Measurements from ENCODE around the gene LRP1B.

Gene LRP1B

DNA sequence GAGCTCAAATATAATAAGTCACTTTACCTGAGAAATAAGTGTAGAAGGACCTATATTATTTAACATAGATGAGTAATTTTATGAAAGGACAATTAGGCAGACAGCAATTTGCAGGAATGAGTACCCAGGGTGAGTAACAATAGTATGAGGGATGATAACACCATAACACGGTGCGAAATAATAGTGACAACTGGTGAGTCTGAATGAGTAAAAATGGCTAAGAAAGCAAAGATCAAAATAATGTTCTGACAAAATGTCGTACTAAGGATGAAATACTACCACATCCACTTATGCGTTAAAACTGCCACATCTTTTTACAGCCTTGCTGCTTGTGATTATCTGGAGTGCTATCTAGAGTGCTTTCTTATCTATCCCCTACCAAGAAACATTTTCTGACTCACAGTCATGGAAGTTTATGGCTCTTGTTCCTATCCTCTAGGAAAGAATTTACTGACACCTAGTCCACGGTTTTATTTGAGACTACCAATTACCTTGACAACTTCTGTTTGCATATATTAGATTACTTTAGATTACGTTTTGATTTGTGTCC, 929.7 kb downstream of the LRP1B start:
- Histone ChIP-seq H3K27ac (ENCODE audit: low read length) (no peak overlapping the region), H2AFZ (ENCODE audit: low read length) (no peak overlapping the region), H3K9me2 (replicated peaks; ENCODE audit: insufficient read depth, low read length) (no peaks in the 10 kb centered on the region), H3K27me3 (replicated peaks; ENCODE audit: insufficient read depth, low read length) (no peaks in the 10 kb centered on the region), H3K4me2 (ENCODE audit: low read depth, low read length) (no peak overlapping the region), H3K36me3 (replicated peaks; ENCODE audit: insufficient read depth, low read length) (no peaks in the 10 kb centered on the region), H3K79me2 (ENCODE audit: low read length) (no peaks in the 10 kb centered on the region), H4K20me1 (ENCODE audit: insufficient read depth, low read length) (no peaks in the 10 kb centered on the region), H3F3A (ENCODE audit: insufficient read depth, low read length) (no peaks in the 10 kb centered on the region), H3K9ac (ENCODE audit: low read length) (no peak overlapping the region), H3K9me3 (replicated peaks; ENCODE audit: insufficient read depth, low read length) (no peaks in the 10 kb centered on the region), H3K4me1 (ENCODE audit: low read length) (no peaks in the 10 kb centered on the region), H3K4me3 (ENCODE audit: low read length) (no peak overlapping the region)
- TF ChIP-seq CTCF (IDR thresholded peaks at IDR 0.05; ENCODE audit: low read length): no peak
- TF ChIP-seq EZH2phosphoT487 (IDR thresholded peaks at IDR 0.05; ENCODE audit: low read length): no peak
- TF ChIP-seq EZH2 (optimal IDR thresholded peaks at IDR 0.05; ENCODE audit: low read depth, low read length): no peak
- no peak for DNase-seq

DNA sequence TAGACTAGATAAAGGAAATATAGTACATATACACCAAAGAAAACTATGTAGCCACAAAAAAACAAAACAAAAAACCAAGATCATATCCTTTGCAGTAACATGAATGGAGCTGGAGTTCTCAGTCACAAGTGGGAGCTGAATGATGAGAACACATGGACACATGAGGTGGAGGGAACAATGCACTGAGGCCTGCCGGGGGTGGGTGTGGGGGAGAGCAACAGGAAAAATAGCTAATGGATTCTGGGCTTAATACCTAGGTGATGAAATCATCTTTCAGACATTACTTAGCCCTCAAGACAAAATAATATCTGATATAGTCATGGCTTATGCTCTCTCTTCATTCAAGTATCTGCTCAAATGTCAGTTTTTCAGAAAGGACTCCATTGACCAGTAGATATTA, 930.6 kb downstream of the LRP1B start:
- H3K79me2 ChIP-seq (ENCODE audit: low read length): no peaks in the 10 kb centered on the region
- no peak overlapping the region for H3K4me2 ChIP-seq (ENCODE audit: low read depth, low read length)
- no peak overlapping the region for H3K27ac ChIP-seq (ENCODE audit: low read length)
- H3K4me1 ChIP-seq (ENCODE audit: low read length): no peaks in the 10 kb centered on the region
- no peaks in the 10 kb centered on the region for H3K36me3 ChIP-seq (replicated peaks; ENCODE audit: insufficient read depth, low read length)
- TF ChIP-seq EZH2phosphoT487 (IDR thresholded peaks at IDR 0.05; ENCODE audit: low read length) (no peak), CTCF (IDR thresholded peaks at IDR 0.05; ENCODE audit: low read length) (no peak), EZH2 (optimal IDR thresholded peaks at IDR 0.05; ENCODE audit: low read depth, low read length) (no peak)
- H3K9me3 ChIP-seq (replicated peaks; ENCODE audit: insufficient read depth, low read length): no peaks in the 10 kb centered on the region
- no peak overlapping the region for H3K4me3 ChIP-seq (ENCODE audit: low read length)
- no peaks in the 10 kb centered on the region for H4K20me1 ChIP-seq (ENCODE audit: insufficient read depth, low read length)
- no peak for DNase-seq
- no peak overlapping the region for H3K9ac ChIP-seq (ENCODE audit: low read length)
- no peak overlapping the region for H2AFZ ChIP-seq (ENCODE audit: low read length)
- H3K9me2 ChIP-seq (replicated peaks; ENCODE audit: insufficient read depth, low read length): no peaks in the 10 kb centered on the region
- no peaks in the 10 kb centered on the region for H3F3A ChIP-seq (ENCODE audit: insufficient read depth, low read length)
- H3K27me3 ChIP-seq (replicated peaks; ENCODE audit: insufficient read depth, low read length): no peaks in the 10 kb centered on the region

GRCh38 chr2:141199711-141200110, 931.1 kb downstream of the LRP1B start:
- Histone ChIP-seq H3K27me3 (replicated peaks; ENCODE audit: insufficient read depth, low read length) (no peaks in the 10 kb centered on the region), H4K20me1 (ENCODE audit: insufficient read depth, low read length) (no peaks in the 10 kb centered on the region), H3F3A (ENCODE audit: insufficient read depth, low read length) (no peaks in the 10 kb centered on the region), H3K79me2 (ENCODE audit: low read length) (no peaks in the 10 kb centered on the region), H3K9me3 (replicated peaks; ENCODE audit: insufficient read depth, low read length) (no peaks in the 10 kb centered on the region), H3K9me2 (replicated peaks; ENCODE audit: insufficient read depth, low read length) (no peaks in the 10 kb centered on the region), H3K36me3 (replicated peaks; ENCODE audit: insufficient read depth, low read length) (no peaks in the 10 kb centered on the region), H3K4me1 (ENCODE audit: low read length) (no peaks in the 10 kb centered on the region), H3K4me3 (ENCODE audit: low read length) (no peak overlapping the region), H2AFZ (ENCODE audit: low read length) (no peak overlapping the region), H3K4me2 (ENCODE audit: low read depth, low read length) (no peak overlapping the region), H3K9ac (ENCODE audit: low read length) (no peak overlapping the region), H3K27ac (ENCODE audit: low read length) (no peak overlapping the region)
- no peak for TF ChIP-seq EZH2 (optimal IDR thresholded peaks at IDR 0.05; ENCODE audit: low read depth, low read length)
- TF ChIP-seq CTCF (IDR thresholded peaks at IDR 0.05; ENCODE audit: low read length): no peak
- TF ChIP-seq EZH2phosphoT487 (IDR thresholded peaks at IDR 0.05; ENCODE audit: low read length): no peak
- DNase-seq: no peak
